Upper lobe of left lung (tissue), 6 donors: Measurements from ENCODE around the gene C1D. TPM values are rescaled to one million over a fixed set of nuclear protein-coding genes. Genes with fewer than 3 reads are reported as not detected.
"Not testable (repeated sequence)": the region's sequence is repeated elsewhere in the genome, so short reads cannot be mapped to it uniquely, and the experiment has no call there.

ENCODE experiments used
- ATAC-seq, 2 donors: fragments of 200-7000 bp; cut with Tn5 transposase; one replicate each; pipeline ENCODE4 v1.9.1; 2022; ENCODE audit warnings: mild to moderate bottlenecking in 2 of 2, moderate library complexity in 2 of 2; ENCODE audit not compliant: low FRiP score in 2 of 2
- DNase-seq, 2 donors: peaks; one replicate each; pipeline ENCODE4 v3.0.0-alpha.2; 2019 to 2020
- H3K27ac ChIP-seq, 4 donors: fragments of 200-600 bp; sonication (generic); one replicate each; pipeline ENCODE4 v1.5.1; 2016 to 2019
- H3K27me3 ChIP-seq, 4 donors: fragments of 200-600 bp; sonication (generic); one replicate each; pipeline ENCODE4 v1.5.1; 2017 to 2019
- H3K36me3 ChIP-seq, 4 donors: fragments of 200-600 bp; sonication (generic); one replicate each; pipeline ENCODE4 v1.5.1; 2016 to 2019
- H3K4me1 ChIP-seq, 4 donors: fragments of 200-600 bp; sonication (generic); one replicate each; pipeline ENCODE4 v1.5.1; 2018 to 2019
- H3K4me3 ChIP-seq, 4 donors: fragments of 200-600 bp; sonication (generic); one replicate each; pipeline ENCODE4 v1.5.1; 2017 to 2019; ENCODE audit warnings: mild to moderate bottlenecking in 2 of 4, moderate library complexity in 1 of 4
- H3K9me3 ChIP-seq, 4 donors: fragments of 200-600 bp; sonication (generic); one replicate each; pipeline ENCODE4 v1.5.1; 2018 to 2019
- CTCF ChIP-seq, 6 experiments: fragments of 450-650 bp in 4 of 6; fragments of 200-600 bp in 2 of 6; sonication (generic) in 2 of 6; IDR thresholded peaks; one replicate each; pipeline ENCODE4 v1.5.1; 2016 to 2019; ENCODE audit warnings: antibody characterized with exemption in 6 of 6
- EP300 ChIP-seq, 4 donors: sonication (generic); formaldehyde crosslinking; IDR thresholded peaks; one replicate each; pipeline ENCODE4 v1.5.1; 2017; ENCODE audit warnings: antibody characterized with exemption in 4 of 4, control low read depth in 2 of 4
- POLR2A ChIP-seq, 4 donors: fragments of 450-650 bp; IDR thresholded peaks; one replicate each; pipeline ENCODE4 v1.5.1; 2016 to 2017; ENCODE audit warnings: antibody characterized with exemption in 4 of 4, mild to moderate bottlenecking in 2 of 4
- POLR2AphosphoS5 ChIP-seq, 2 donors: sonication (generic); formaldehyde crosslinking; IDR thresholded peaks; one replicate each; pipeline ENCODE4 v1.5.1; 2017; ENCODE audit warnings: antibody characterized with exemption in 2 of 2
- WGBS, 2 donors: methylation state at CpG; one replicate each; pipeline ENCODE4 v1.1.5; 2017 to 2018; 5-methylcytosine and 5-hydroxymethylcytosine counted together
- total RNA-seq, 6 donors: library from RNA; depleted of rRNA in 4 of 6; stranded (reverse); fragments of >200 nt in 4 of 6; gene quantifications; one replicate each; pipeline versions ENCODE4 v1.1.0 to v1.2.1, GENCODE V29; 2016 to 2021
- donor health status: DM: no; HTN: no; CAD: no; lungs with moderate emphysema.
- donor health status: DM: no; HTN: yes; CAD: no; lungs with severe emphysema.

C1D gene
- total RNA-seq, 6 donors from 2014 or later = 3.3 to 59.5 (median 22.0) TPM

GRCh38 chr2:68089961-68090360, 27.2 kb upstream of the C1D start:
- ATAC-seq = no peak
- 91 to 92% methylated on average over 1 of the region's 1 CpG for WGBS, 2 donors

GRCh38 chr2:68088940-68089339, 26.1 kb upstream of the C1D start:
- Histone ChIP-seq H3K4me3 (no peak overlapping the region), H3K36me3 (no peaks in the 10 kb centered on the region), H3K4me1 (no peaks in the 10 kb centered on the region), H3K27me3 (no peaks in the 10 kb centered on the region), H3K9me3 (no peaks in the 10 kb centered on the region), H3K27ac (no peak overlapping the region)
- ATAC-seq (no peak), DNase-seq (no peak)
- no peak for TF ChIP-seq CTCF (IDR thresholded peaks at IDR 0.05)
- no peak for TF ChIP-seq POLR2AphosphoS5 (IDR thresholded peaks at IDR 0.05)
- no peak for TF ChIP-seq POLR2A (IDR thresholded peaks at IDR 0.05)
- no peak for TF ChIP-seq EP300 (IDR thresholded peaks at IDR 0.05)
- 79 to 80% methylated on average over 2 of the region's 2 CpGs for WGBS, 2 donors

More at GRCh38 chr2:68089961-68090360, 27.2 kb upstream of the C1D start:
- Histone ChIP-seq H3K4me1 (no peaks in the 10 kb centered on the region), H3K27ac (no peak overlapping the region), H3K4me3 (no peak overlapping the region), H3K36me3 (no peaks in the 10 kb centered on the region), H3K9me3 (no peaks in the 10 kb centered on the region), H3K27me3 (no peaks in the 10 kb centered on the region)
- no peak for DNase-seq
- TF ChIP-seq POLR2A (IDR thresholded peaks at IDR 0.05) = no peak
- TF ChIP-seq POLR2AphosphoS5 (IDR thresholded peaks at IDR 0.05) = no peak
- TF ChIP-seq EP300 (IDR thresholded peaks at IDR 0.05) = no peak
- no peak for TF ChIP-seq CTCF (IDR thresholded peaks at IDR 0.05)

DNA sequence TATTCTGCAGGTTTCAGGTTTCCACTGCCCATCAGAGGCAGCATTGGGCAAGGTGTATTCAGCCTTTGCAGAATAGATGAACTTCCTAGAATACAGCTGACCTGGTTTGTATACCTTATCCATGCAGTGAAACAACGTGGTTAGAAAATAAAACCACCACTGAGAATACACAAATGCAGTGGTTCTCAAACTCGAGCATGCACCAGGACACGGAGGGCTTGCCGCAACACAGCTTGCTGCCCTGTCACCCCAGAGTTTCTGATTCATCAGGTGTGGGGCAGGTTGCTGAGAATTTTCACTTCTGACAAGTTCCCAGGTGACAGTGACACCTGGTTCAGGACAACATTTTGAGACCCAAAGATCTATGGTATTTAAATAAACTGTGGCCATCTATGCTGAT, 23.4 kb upstream of the C1D start:
- Histone ChIP-seq H3K27ac (no peak overlapping the region), H3K4me3 (no peak overlapping the region), H3K27me3 (no peaks in the 10 kb centered on the region), H3K9me3 (no peaks in the 10 kb centered on the region), H3K4me1 (no peaks in the 10 kb centered on the region), H3K36me3 (no peaks in the 10 kb centered on the region)
- TF ChIP-seq EP300 (IDR thresholded peaks at IDR 0.05) (no peak), POLR2A (IDR thresholded peaks at IDR 0.05) (no peak), CTCF (IDR thresholded peaks at IDR 0.05) (no peak), POLR2AphosphoS5 (IDR thresholded peaks at IDR 0.05) (no peak)
- DNase-seq (peak in 1 of 2 donors; percentile 2), ATAC-seq (no peak)
- 73 to 80% methylated on average over 4 of the region's 4 CpGs for WGBS, 2 donors

GRCh38 chr2:68083346-68083745, 20.5 kb upstream of the C1D start:
- TF ChIP-seq EP300 (IDR thresholded peaks at IDR 0.05) (no peak), POLR2AphosphoS5 (IDR thresholded peaks at IDR 0.05) (no peak), CTCF (IDR thresholded peaks at IDR 0.05) (no peak), POLR2A (IDR thresholded peaks at IDR 0.05) (no peak)
- Histone ChIP-seq H3K9me3 (no peaks in the 10 kb centered on the region), H3K27ac (no peak overlapping the region), H3K4me1 (no peaks in the 10 kb centered on the region), H3K36me3 (no peaks in the 10 kb centered on the region), H3K27me3 (no peaks in the 10 kb centered on the region), H3K4me3 (no peak overlapping the region)
- DNase-seq = no peak
- WGBS, 2 donors = 80 to 93% methylated on average over 1 of the region's 1 CpG
- ATAC-seq = no peak

DNA sequence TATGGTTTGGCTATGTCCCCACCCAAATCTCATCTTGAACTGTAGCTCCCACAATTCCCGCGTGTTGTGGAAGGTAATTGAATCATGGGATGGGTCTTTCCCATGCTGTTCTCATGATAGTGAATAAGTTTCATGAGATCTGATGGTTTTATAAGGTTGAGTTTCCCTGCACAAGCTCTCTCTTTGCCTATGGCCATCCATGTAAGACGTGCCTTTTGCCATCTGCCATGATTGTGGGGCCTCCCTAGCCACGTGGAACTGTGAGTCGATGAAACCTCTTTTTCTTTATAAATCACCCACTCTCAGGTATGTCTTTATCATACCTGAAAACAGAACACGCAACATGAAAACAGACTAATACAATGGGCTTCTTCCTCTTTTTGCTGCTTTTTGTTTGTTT, 11.2 kb upstream of the C1D start:
- TF ChIP-seq EP300 (IDR thresholded peaks at IDR 0.05) (no peak), POLR2A (IDR thresholded peaks at IDR 0.05) (no peak), CTCF (IDR thresholded peaks at IDR 0.05) (no peak), POLR2AphosphoS5 (IDR thresholded peaks at IDR 0.05) (no peak)
- DNase-seq (no peak), ATAC-seq (no peak)
- Histone ChIP-seq H3K4me3 (no peak overlapping the region), H3K36me3 (no peaks in the 10 kb centered on the region), H3K27me3 (no peaks in the 10 kb centered on the region), H3K27ac (no peak overlapping the region), H3K4me1 (no peaks in the 10 kb centered on the region), H3K9me3 (no peaks in the 10 kb centered on the region)
- 85 to 86% methylated on average over 6 of the region's 6 CpGs for WGBS, 2 donors

DNA sequence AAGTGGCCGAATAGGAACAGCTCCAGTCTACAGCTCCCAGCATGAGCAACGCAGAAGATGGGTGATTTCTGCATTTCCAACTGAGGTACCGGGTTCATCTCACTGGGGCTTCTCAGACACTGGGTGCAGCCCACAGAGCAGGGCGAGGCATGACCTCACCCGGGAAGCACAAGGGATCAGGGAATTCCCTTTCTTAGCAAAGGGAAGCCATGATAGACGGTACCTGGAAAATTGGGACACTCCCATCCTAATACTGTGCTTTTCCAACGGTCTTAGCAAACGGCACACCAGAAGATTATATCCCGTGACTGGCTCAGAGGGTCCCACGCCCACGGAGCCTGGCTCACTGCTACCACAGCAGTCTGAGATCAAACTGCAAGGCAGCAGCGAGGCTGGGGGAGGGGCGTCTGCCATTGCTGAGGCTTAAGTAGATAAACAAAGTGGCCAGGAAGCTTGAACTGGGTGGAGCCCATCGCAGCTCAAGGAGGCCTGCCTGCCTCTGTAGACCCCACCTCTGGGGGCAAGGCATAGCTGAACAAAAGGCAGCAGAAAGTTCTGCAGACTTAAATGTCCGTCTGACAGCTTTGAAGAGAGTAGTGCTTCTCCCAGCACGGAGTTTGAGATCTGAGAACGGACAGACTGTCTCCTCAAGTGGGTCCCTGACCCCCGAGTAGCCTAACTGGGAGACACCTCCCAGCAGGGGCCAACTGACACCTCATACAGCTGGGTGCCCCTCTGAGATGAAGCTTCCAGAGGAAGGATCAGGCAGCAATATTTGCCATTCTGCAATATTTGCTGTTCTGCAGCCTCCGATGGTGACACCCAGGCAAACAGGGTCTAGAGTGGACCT, 1.2 kb upstream of the C1D start:
- not testable (repeated sequence) for ATAC-seq

More for the DNA sequence above, 1.2 kb upstream of the C1D start:
- WGBS, 2 donors = 75 to 77% methylated on average over 14 to 19 of the region's 19 CpGs
- peak in 1 of 2 donors; percentile 22 for DNase-seq
- Histone ChIP-seq H3K4me1 (peaks cover 12 to 39% (median 26%) of the 10 kb centered on the region in 4 donors), H3K4me3 (peak overlapping the region in 3 of 4 donors; percentile 14 to 24 (median 15))
- H3K27me3 ChIP-seq, H3K9me3 ChIP-seq, H3K27ac ChIP-seq, H3K36me3 ChIP-seq: not testable (repeated sequence)
